GM15510 (cell line): ENCODE data around the gene AKT1.

Experiments used
- POLR2A ChIP-seq: IDR thresholded peaks from 3 replicates; pipeline ENCODE4 v1.6.1; 2011; ENCODE audit warnings: borderline replicate concordance; ENCODE audit not compliant: insufficient read length; ENCODE audit errors: extremely low read depth

The AKT1 gene

DNA sequence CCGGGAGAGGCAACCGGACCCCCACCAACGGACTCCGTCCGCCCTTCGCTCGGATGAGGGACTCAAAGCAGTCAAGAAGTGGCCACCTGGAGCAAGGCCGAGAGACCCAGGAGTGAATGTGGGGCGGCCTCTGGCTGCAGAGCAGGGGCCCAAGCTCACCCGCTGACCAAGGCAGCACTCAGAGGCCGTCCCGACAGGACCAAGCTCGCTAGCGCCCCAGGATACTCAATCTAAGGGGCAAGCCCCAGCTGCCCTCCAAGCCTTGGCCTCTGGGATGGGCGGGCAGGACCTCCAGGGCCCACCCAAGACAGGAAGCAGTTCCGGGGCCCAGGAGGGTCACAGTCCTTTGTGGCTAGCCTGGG, 936 bp downstream of the AKT1 start:
- TF ChIP-seq POLR2A = no peak

DNA sequence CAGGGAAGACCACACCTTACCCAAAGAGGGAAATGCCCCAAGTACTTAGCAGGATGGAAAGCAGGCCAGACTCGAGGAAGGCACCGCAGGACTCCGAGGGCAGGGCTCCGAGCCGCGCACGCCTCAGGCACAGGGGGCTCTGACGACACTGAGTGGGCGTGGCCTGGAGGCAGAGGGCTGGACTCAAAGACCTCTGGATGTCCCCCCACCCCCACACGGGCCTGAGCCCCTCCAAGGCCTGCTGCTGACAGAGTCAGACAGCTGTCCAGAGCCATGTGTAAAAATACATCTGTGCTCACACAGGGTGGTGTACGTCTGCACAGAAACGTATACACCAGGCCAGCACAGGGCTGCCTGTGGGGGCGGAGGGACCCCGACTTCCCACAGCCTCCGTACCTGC, 1.4 kb downstream of the AKT1 start:
- no peak for TF ChIP-seq POLR2A

DNA sequence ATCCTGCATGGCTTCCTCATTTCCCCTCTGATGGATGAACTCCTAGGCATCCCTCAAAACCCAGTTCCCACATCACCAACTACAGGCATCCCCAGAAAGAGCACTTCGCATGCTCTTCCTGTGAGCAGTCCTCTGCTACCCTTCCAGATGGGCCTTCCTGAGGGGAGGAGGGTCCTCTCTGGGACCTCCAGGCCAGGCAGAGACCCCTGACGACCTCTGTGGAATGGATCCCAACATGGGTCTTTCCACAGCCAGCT, 1.9 kb downstream of the AKT1 start:
- no peak for TF ChIP-seq POLR2A

DNA sequence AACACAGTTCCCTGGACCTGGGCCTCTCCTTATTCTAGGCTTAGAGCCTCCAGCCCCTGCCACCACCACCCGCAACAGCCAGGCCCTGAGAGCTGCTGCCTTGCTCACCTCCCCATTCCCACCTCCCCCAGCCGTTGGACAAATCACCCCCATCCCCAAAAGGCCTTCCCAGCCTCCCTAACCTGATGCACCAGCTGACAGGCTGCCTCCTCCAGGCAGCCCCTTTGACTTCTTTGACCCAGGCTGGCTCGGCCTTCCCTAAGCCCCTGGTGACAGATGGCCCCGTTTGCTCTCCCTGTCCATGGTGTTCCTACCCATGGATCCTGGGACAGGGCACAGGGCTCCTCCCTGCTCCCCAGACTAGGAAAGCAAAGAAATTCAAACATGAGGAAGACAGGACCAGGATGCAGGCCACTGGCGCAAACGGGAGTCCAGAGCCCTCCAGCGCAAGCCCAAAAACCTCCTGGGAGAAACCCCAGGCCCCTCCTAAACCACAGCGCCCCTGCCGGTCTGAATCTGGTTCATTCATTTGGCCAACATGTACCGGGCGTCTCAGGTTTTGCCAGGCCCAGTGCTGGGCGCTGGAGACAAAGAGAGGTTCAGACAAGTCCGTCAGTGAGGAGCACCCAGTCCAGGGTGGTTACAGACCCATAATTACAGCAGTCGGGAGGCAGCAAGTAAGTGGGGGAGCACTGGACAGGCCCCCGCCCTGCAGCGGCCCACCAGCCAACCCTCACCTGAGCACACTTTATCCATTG, 2.4 kb downstream of the AKT1 start:
- no peak for TF ChIP-seq POLR2A

DNA sequence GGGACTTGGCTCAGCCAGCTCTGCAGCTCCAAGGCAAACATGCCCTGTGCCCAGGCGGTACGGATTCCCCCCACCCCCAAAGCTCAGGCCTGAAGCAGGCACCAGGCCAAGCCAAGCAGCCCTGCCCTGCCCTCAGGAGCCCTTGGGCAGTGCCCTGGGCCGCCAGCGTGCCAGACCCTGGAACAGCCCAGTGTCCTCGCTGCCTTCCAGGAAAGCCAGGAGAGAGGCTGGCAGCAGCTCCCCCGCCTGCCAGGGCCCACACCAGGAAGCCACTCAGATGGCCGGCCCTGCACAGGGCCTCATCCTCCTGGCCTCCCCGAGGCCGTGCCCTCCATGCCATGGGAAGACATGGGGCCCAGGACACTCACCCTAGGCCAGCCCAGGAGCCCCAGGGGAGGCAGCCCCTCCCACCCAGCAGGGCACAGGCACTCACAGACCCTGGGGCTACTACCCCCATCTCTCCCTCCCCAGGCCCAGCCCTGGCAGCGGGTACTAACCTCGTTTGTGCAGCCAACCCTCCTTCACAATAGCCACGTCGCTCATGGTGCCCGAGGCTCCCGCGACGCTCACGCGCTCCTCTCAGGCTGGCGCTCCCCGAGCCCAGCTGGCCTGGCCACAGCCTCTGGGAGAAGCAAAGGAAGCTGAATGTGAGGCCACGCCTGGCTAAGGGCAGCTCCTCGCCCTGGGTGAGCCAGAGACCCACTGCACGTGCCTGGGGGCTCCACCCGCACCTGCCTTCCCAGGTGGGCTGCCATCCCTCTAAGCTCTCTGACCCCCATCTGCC, 3.3 kb downstream of the AKT1 start:
- no peak for TF ChIP-seq POLR2A

DNA sequence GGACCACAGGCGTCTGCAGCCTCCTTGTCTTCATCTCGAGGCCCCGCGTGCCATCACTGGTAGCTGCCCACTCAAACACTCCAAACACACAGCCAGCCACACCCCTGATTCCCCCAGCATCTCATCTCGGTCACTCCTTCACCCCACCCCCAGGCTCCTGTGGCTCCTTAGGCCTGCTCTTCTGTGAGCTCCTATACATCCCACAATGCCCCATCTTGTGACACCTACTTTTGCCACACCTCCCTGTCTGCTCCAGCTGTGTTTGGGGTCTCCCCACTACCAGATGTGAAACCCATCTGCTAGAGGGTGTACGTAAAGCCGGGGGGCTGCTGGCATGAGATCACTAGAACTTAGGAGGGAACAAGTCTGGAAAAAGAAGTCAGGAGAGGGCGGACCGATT, 4.1 kb downstream of the AKT1 start:
- TF ChIP-seq POLR2A = no peak

DNA sequence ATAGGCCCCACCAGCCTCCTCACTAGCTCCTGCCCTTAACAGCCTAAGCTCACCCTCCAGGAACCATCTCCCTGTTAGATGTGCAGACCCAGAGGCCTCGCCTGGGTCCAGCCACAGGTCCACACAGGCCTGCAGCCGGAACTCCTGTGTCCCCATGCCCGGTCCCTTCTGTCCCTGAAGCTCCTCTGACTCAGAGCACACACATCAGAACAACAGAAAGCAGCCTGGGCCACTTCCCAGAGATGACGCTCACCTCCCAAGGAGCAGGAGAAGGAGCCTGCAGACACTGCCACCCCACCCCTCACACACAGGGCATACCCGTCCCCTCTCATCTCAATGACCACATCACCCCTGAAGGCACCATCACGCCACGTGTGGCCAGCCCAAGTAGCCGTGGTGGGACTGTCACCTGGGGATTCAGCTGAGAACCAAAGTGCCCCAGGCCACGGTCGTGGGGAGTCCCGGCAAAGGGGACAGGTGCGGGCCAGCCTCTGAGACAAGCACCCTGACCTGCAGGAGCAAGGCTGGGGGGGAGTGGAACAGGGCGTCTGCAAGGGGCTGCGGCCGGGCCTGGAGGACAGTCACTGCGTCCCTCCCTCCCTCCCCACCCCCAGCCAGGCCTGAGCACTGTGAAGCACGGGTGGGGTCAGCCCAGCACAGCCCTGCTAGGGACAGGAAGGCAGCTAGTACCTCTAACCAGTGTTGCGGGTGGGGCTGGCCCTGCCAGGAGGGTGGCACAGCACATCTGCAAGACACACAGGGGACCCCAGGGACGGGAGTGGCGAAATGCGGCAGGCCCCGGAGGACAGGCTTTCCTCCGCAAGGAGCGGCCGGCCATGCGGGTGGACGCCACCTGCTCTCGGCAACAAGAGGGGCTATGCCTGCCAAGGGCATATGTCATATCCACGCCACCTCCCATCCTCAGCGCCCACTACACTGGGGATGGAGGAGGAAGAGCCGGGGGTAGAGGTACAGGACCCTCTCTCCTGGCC, 5.5 kb downstream of the AKT1 start:
- no peak for TF ChIP-seq POLR2A

DNA sequence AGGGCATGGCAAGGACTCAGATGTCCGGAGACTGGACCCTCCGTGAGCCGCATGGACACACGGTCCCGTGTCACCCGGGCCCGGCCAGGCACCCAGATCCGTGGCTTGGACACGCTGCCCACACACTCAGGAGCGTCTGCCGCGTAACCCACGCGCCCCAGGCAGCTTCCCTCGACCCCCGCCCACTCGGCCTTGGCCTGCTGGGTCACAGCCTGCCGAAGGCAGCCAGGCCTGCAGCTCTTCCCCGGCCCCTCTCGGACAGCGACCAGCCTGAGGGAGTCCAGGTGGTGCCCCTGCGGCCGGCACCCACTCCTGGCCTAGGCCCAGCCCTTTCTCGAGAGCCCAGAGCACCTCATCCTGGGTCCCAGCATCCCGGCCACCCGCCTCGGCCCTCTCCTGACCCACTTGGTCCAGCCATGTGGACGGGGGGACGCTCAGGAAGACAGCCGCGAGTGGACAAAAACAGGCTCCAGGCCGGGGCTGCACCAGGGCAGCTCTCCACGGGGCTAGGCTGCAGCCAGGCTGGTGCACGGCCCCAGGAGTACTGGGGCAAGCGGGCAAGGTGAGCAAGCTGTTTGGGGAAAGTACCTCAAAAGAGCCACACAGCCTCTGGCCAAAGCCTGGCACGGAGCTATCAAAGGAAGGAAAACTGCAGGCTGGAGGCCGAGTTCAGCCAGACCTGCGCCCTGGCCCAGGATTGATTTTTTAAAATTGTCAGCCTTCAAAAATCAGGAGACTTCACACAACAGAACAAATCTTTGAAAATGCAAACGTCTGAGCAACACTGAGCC, 6.5 kb downstream of the AKT1 start:
- no peak for TF ChIP-seq POLR2A

DNA sequence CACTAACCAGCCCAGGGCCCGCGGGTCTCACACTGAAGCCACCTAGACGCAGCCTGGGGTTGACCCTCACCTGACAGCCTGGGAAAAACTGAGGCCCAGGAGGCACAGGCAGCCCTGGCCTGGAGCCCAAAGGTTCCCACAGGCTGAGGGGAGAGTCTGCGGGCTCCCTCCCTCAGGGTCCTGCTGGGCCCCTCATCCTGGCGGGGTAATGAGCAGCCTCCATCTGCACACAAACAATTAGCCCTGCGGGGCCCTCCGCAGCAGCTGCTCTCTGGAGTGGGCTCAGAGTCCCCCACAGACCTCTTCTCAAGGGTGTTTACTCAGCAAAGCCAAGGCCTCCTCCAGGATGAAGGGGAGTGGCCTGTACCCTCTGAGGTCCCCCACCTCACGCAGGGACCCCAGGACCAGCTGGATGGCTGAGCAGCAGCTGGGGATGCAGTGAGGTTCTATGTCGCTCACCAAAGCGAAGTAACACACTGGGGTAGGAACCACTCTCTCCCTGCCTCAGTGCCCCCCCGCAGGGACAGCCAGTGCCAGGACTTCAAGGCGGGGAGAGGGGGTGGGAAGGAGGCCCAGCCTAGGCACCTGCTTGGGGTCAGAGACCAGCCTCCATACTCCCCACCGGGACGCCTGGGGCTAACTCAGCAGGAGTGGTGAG, 7.3 kb downstream of the AKT1 start:
- TF ChIP-seq POLR2A = no peak

DNA sequence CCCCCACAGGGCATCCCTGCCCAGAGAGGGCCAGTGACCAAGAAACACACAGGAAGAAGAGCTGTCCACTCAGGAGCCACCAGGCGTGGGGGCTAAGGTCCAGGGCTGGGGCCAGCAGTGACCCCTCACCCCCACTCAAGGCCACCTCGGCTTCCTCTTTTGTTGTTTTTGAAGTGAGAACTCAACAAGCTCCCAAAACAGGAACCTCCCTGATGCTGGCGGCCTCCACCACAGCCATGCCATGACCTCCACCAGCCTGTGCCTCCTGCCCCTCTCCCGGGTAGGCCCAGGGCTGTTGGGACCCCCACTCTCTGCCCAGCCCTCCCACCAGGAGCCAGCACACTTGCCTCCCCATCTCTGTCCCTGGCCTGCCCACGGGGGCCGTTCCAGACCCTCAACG, 7.8 kb downstream of the AKT1 start:
- no peak for TF ChIP-seq POLR2A

DNA sequence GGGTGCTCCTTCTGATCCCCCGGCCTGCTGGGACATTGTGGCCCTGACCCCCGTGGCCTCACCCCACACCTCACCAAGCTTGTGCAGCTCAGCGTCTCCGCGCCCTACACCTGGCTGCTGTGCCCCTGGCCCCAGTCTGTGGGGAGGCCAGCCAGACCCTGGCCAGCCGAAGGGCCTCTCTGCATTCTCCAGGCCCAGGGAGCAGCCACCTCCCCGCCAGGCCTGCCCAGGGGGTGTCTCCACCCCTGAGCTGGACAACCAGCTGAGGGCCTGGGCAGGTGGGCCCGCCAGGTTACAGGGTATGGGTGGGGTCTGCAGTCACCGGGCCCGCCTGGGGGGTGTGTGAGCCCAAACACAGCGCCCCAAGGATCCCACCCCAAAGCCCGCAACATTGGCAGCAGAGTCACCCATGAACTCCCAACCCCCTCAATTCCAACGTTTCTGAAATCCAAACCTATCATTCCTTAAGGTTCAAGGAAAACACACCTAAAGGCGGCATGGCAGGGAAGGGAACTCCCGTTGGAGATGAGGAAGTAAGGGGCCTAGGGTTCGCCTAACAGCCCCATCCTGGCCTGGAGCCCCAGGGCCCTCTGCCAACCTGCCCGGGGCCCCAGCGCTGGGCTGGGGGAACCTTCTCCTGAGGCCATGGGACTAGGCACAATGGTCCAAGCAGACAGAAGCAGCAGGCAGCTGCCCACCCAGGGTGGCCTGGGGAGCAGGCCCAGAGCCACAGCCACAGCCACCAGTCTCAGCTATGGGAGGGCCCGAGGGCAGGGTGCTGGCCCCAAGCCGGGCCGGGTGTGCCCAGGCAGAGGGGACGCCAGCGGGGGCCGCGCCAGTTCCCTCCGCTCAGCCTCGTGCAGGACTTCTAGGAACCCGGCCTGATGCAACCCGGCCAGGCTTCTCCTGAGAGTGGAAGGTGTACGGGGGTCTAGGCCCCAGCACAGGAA, 8.5 kb downstream of the AKT1 start:
- TF ChIP-seq POLR2A = no peak

DNA sequence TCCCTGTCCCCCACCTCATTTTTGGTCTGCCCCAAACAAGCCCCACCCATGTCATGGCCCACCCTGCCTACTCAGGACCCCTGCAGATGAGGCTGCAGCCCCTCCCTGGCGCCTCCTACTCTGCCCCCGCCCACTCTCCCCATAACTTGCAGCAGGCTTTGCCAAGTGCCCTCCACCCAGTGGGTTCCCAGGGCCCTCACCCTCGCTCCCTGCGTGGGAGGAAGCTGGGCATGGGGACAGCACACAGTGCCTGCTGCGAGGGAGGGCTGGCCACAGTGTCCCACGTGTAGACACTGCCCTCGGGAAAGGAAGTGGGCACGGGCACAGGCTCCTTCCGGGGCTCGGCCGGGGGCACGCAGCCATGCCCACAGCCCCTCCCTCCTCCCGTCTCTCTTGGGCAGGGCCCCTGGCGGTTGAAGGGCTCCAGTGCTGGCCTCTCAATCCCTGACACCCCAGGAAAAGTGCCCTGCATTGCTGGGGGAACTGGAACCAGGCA, 9.4 kb downstream of the AKT1 start:
- TF ChIP-seq POLR2A = no peak

DNA sequence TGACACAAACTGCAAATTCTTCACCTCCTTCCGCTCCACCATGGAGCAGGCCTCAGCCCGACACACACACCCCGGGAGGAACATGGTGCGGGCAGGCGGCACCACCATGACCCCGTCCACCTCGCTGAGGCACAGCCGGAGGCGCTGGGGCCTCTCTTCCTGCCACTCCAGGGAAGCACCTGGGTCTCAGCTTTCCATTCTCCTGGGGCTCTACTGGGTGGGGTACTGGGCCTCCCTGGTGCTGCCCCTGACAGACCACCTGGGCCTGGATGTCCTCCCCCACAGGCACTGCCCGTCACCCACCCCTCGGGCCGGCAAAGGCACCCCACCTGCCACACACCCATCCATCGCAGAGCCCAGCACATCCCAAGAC, 9.9 kb downstream of the AKT1 start:
- TF ChIP-seq POLR2A = no peak
